Measurements from ENCODE around the gene COA1. TPM values are rescaled to one million over a fixed set of nuclear protein-coding genes. Genes with fewer than 3 reads are reported as not detected.

Gene COA1
- total RNA-seq, 1 experiment from 2014 or later: 109 TPM

- no peak overlapping the region for H3K4me3 Mint-ChIP-seq (ENCODE audit: low read depth, unreplicated experiment)
- CTCF ChIA-PET: no interaction called here
- H3K36me3 Mint-ChIP-seq (ENCODE audit: insufficient read depth, unreplicated experiment): no peaks in the 10 kb centered on the region
- intact Hi-C loops (cut with micrococcal nuclease; ENCODE audit: unreplicated experiment): no loop called here
- peaks cover 11% of the 10 kb centered on the region for H3K4me1 Mint-ChIP-seq (ENCODE audit: low read depth, unreplicated experiment)
- TF ChIP-seq CTCF (IDR thresholded peaks at IDR 0.05; ENCODE audit: unreplicated experiment): no peak
- H3K9me3 Mint-ChIP-seq (ENCODE audit: low read depth, unreplicated experiment): no peaks in the 10 kb centered on the region
- no peak overlapping the region for H3K27ac Mint-ChIP-seq (ENCODE audit: unreplicated experiment)
- no peak for DNase-seq
- BruUV-seq (replicated peaks): no TSS peak
- H3K27me3 Mint-ChIP-seq (ENCODE audit: unreplicated experiment): no peaks in the 10 kb centered on the region
These were observed 41.8 kb upstream of the COA1 start for GRCh38 chr7:43771128-43771527.

- TF ChIP-seq CTCF (IDR thresholded peaks at IDR 0.05; ENCODE audit: unreplicated experiment): no peak
- intact Hi-C loops (cut with micrococcal nuclease; ENCODE audit: unreplicated experiment): no loop called here
- CTCF ChIA-PET: no interaction called here
- peaks cover 17% of the 10 kb centered on the region for H3K4me1 Mint-ChIP-seq (ENCODE audit: low read depth, unreplicated experiment)
- H3K36me3 Mint-ChIP-seq (ENCODE audit: insufficient read depth, unreplicated experiment): peaks cover 5% of the 10 kb centered on the region
- DNase-seq: no peak
- H3K4me3 Mint-ChIP-seq (ENCODE audit: low read depth, unreplicated experiment): no peak overlapping the region
- BruUV-seq (replicated peaks): no TSS peak
- no peaks in the 10 kb centered on the region for H3K9me3 Mint-ChIP-seq (ENCODE audit: low read depth, unreplicated experiment)
- no peaks in the 10 kb centered on the region for H3K27me3 Mint-ChIP-seq (ENCODE audit: unreplicated experiment)
- H3K27ac Mint-ChIP-seq (ENCODE audit: unreplicated experiment): no peak overlapping the region
These were observed 40.6 kb upstream of the COA1 start for GRCh38 chr7:43769791-43770465.

- no peak overlapping the region for H3K4me3 Mint-ChIP-seq (ENCODE audit: low read depth, unreplicated experiment)
- DNase-seq: no peak
- CTCF ChIA-PET: no interaction called here
- no TSS peak for BruUV-seq (replicated peaks)
- peaks cover 23% of the 10 kb centered on the region for H3K4me1 Mint-ChIP-seq (ENCODE audit: low read depth, unreplicated experiment)
- no peak overlapping the region for H3K27ac Mint-ChIP-seq (ENCODE audit: unreplicated experiment)
- peaks cover 11% of the 10 kb centered on the region for H3K36me3 Mint-ChIP-seq (ENCODE audit: insufficient read depth, unreplicated experiment)
- H3K27me3 Mint-ChIP-seq (ENCODE audit: unreplicated experiment): no peaks in the 10 kb centered on the region
- intact Hi-C loops (cut with micrococcal nuclease; ENCODE audit: unreplicated experiment): no loop called here
- no peak for TF ChIP-seq CTCF (IDR thresholded peaks at IDR 0.05; ENCODE audit: unreplicated experiment)
- no peaks in the 10 kb centered on the region for H3K9me3 Mint-ChIP-seq (ENCODE audit: low read depth, unreplicated experiment)
These were observed 40.0 kb upstream of the COA1 start for GRCh38 chr7:43769281-43769680.

GRCh38 chr7:43768887-43769272 is 39.6 kb upstream of the COA1 start:
- intact Hi-C loops (cut with micrococcal nuclease; ENCODE audit: unreplicated experiment): no loop called here
- peaks cover 13% of the 10 kb centered on the region for H3K36me3 Mint-ChIP-seq (ENCODE audit: insufficient read depth, unreplicated experiment)
- no peaks in the 10 kb centered on the region for H3K27me3 Mint-ChIP-seq (ENCODE audit: unreplicated experiment)
- BruUV-seq (replicated peaks): no TSS peak
- no peak for DNase-seq
- no peak for TF ChIP-seq CTCF (IDR thresholded peaks at IDR 0.05; ENCODE audit: unreplicated experiment)
- no peak overlapping the region for H3K4me3 Mint-ChIP-seq (ENCODE audit: low read depth, unreplicated experiment)
- peaks cover 27% of the 10 kb centered on the region for H3K4me1 Mint-ChIP-seq (ENCODE audit: low read depth, unreplicated experiment)
- H3K27ac Mint-ChIP-seq (ENCODE audit: unreplicated experiment): no peak overlapping the region
- CTCF ChIA-PET: interaction anchor here (0.7 to 1.0 kb wide), 3 partner anchors 10 to 119 kb away, joined by 3 to 4 read pairs (median 4); partner anchors contain the start of gene BLVRA
- H3K9me3 Mint-ChIP-seq (ENCODE audit: low read depth, unreplicated experiment): no peaks in the 10 kb centered on the region
